Sigmoid colon (tissue), 7 donors: ENCODE results near the gene OR8B2. TPM values are rescaled to one million over a fixed set of nuclear protein-coding genes. Genes with fewer than 3 reads are reported as not detected.
"Not testable (repeated sequence)": the region's sequence is repeated elsewhere in the genome, so short reads cannot be mapped to it uniquely, and the experiment has no call there.

Source experiments
- DNase-seq: peaks from one replicate; pipeline ENCODE4 v3.0.0-alpha.2; 2019
- H3K27ac ChIP-seq, 4 donors: fragments of 200-600 bp; sonication (generic); one replicate each; pipeline ENCODE4 v1.5.1; 2016 to 2019; ENCODE audit warnings: mild to moderate bottlenecking in 1 of 4
- H3K27me3 ChIP-seq, 3 donors: fragments of 200-600 bp; sonication (generic); one replicate each; pipeline ENCODE4 v1.5.1; 2019; ENCODE audit warnings: mild to moderate bottlenecking in 1 of 3
- H3K36me3 ChIP-seq, 4 donors: fragments of 200-600 bp; sonication (generic); one replicate each; pipeline ENCODE4 v1.5.1; 2016 to 2019
- H3K4me1 ChIP-seq, 4 donors: fragments of 200-600 bp; sonication (generic); one replicate each; pipeline ENCODE4 v1.5.1; 2017 to 2019
- H3K4me3 ChIP-seq, 4 donors: fragments of 200-600 bp; sonication (generic); one replicate each; pipeline ENCODE4 v1.5.1; 2017 to 2019; ENCODE audit warnings: mild to moderate bottlenecking in 2 of 4, moderate library complexity in 1 of 4
- H3K9me3 ChIP-seq, 4 donors: fragments of 200-600 bp in 3 of 4; sonication (generic) in 3 of 4; one replicate each; pipeline versions ENCODE4 v1.5.1 to v1.6.1; 2013 to 2019
- EP300 ChIP-seq, 4 donors: sonication (generic); formaldehyde crosslinking; IDR thresholded peaks; one replicate each; pipeline ENCODE4 v1.6.1; 2017; ENCODE audit warnings: antibody characterized with exemption in 4 of 4
- POLR2A ChIP-seq, 2 donors: fragments of 450-650 bp; IDR thresholded peaks; one replicate each; pipeline ENCODE4 v1.6.1; 2016; ENCODE audit warnings: antibody characterized with exemption in 2 of 2, mild to moderate bottlenecking in 2 of 2, moderate library complexity in 2 of 2
- POLR2AphosphoS5 ChIP-seq, 4 donors: sonication (generic); formaldehyde crosslinking; IDR thresholded peaks; one replicate each; pipeline ENCODE4 v1.6.1; 2017; ENCODE audit warnings: antibody characterized with exemption in 4 of 4
- WGBS, 2 donors: extraction: QIAGEN DNeasy Blood & Tissue Kit; methylation state at CpG; one replicate each; pipeline ENCODE4 v1.1.7; 2013; 5-methylcytosine and 5-hydroxymethylcytosine counted together
- intact Hi-C: fragments of 100-400 bp; cut with DNase I; formaldehyde crosslinking; loops from one replicate; pipeline ENCODE4 v1.15.1; 2023
- polyA plus RNA-seq, 3 donors: library from polyadenylated mRNA; stranded (reverse); fragments of 200-250 nt; gene quantifications; one replicate each; pipeline ENCODE4 v1.2.3, GENCODE V29; 2013
- total RNA-seq, 4 donors: library from RNA; depleted of rRNA; stranded (reverse); fragments of >200 nt; gene quantifications; one replicate each; pipeline ENCODE4 v1.1.0, GENCODE V29; 2016
- TF ChIP-seq, protein P1 (sequence below), 4 experiments: fragments of 450-650 bp in 3 of 4; fragments of 200-600 bp in 1 of 4; IDR thresholded peaks; one replicate each; pipeline ENCODE4 v1.5.1; 2016 to 2019; ENCODE audit warnings: antibody characterized with exemption in 4 of 4, mild to moderate bottlenecking in 3 of 4, moderate library complexity in 2 of 4
- donor health status: healthy with polysubstance abuse.
- donor health status: Bipolar disorder and iron deficiency.
- donor health status: healthy.

The OR8B2 gene
- total and polyA plus RNA-seq, 7 donors = not detected

GRCh38 chr11:124398924-124399323, 14.6 kb upstream of the OR8B2 start, which contains the start of gene OR8B3:
TSS of gene OR8B3 (minus strand) at chr11:124399024. CDS start at chr11:124397351, 1,673 bp downstream.
- no peak for DNase-seq
- Histone ChIP-seq H3K27ac (no peak within 1 kb of the TSS), H3K36me3 (no peaks in the 10 kb centered on the region), H3K27me3 (no peaks in the 10 kb centered on the region), H3K4me3 (no peak within 1 kb of the TSS), H3K4me1 (no peaks in the 10 kb centered on the region), H3K9me3 (no peaks in the 10 kb centered on the region)
- TF ChIP-seq, protein P1, sequence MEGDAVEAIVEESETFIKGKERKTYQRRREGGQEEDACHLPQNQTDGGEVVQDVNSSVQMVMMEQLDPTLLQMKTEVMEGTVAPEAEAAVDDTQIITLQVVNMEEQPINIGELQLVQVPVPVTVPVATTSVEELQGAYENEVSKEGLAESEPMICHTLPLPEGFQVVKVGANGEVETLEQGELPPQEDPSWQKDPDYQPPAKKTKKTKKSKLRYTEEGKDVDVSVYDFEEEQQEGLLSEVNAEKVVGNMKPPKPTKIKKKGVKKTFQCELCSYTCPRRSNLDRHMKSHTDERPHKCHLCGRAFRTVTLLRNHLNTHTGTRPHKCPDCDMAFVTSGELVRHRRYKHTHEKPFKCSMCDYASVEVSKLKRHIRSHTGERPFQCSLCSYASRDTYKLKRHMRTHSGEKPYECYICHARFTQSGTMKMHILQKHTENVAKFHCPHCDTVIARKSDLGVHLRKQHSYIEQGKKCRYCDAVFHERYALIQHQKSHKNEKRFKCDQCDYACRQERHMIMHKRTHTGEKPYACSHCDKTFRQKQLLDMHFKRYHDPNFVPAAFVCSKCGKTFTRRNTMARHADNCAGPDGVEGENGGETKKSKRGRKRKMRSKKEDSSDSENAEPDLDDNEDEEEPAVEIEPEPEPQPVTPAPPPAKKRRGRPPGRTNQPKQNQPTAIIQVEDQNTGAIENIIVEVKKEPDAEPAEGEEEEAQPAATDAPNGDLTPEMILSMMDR (IDR thresholded peaks at IDR 0.05) = no peak
- TF ChIP-seq POLR2AphosphoS5 (IDR thresholded peaks at IDR 0.05) (no peak), EP300 (IDR thresholded peaks at IDR 0.05) (no peak), POLR2A (IDR thresholded peaks at IDR 0.05) (no peak)
- intact Hi-C loops = no loop called here

DNA sequence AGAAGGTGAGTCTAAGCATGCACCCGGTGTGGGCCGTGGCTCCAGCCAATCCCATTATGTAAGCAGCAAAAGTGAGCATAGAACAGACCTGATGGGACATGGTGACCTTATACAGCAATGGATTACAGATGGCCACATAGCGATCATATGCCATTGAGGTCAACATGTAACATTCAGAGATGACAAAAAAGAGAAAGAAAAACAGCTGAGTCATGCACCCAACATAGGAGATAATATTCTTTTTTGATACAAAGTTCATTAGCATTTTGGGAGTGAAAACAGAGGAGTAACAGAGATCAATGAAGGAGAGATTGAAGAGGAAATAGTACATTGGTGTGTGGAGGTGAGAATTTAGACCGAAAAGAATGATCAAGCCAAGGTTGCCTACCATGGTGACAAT, 12.5 kb upstream of the OR8B2 start:
- H3K9me3 ChIP-seq, H3K4me1 ChIP-seq, intact Hi-C loops, H3K36me3 ChIP-seq, H3K27me3 ChIP-seq, H3K4me3 ChIP-seq, DNase-seq, H3K27ac ChIP-seq: not testable (repeated sequence)
- 89 to 93% methylated on average over 2 of the region's 4 CpGs for WGBS, 2 donors

- intact Hi-C loops = no loop called here
- Histone ChIP-seq H3K4me3 (no peak overlapping the region), H3K9me3 (no peaks in the 10 kb centered on the region), H3K4me1 (no peaks in the 10 kb centered on the region), H3K27ac (no peak overlapping the region), H3K36me3 (no peaks in the 10 kb centered on the region), H3K27me3 (no peaks in the 10 kb centered on the region)
- 61 to 90% methylated on average over 3 of the region's 3 CpGs for WGBS, 2 donors
- no peak for DNase-seq
- TF ChIP-seq EP300 (IDR thresholded peaks at IDR 0.05) (no peak), POLR2AphosphoS5 (IDR thresholded peaks at IDR 0.05) (no peak), POLR2A (IDR thresholded peaks at IDR 0.05) (no peak)
- TF ChIP-seq, protein P1 (IDR thresholded peaks at IDR 0.05) = no peak
These were observed 10.1 kb upstream of the OR8B2 start for GRCh38 chr11:124394408-124394807.

DNA sequence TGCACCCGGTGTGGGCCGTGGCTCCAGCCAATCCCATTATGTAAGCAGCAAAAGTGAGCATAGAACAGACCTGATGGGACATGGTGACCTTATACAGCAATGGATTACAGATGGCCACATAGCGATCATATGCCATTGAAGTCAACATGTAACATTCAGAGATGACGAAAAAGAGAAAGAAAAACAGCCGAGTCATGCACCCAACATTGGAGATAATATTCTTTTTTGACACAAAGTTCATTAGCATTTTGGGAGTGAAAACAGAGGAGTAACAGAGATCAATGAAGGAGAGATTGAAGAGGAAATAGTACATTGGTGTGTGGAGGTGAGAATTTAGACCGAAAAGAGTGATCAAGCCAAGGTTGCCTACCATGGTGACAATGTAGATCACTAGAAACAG, 1.4 kb downstream of the OR8B2 start:
- 86 to 89% methylated on average over 4 of the region's 6 CpGs for WGBS, 2 donors
- H3K9me3 ChIP-seq, H3K27ac ChIP-seq, H3K4me1 ChIP-seq, H3K27me3 ChIP-seq, H3K4me3 ChIP-seq, intact Hi-C loops, DNase-seq, H3K36me3 ChIP-seq: not testable (repeated sequence)

GRCh38 chr11:124380585-124380984, 3.7 kb downstream of the OR8B2 start:
- TF ChIP-seq EP300 (IDR thresholded peaks at IDR 0.05) (no peak), POLR2AphosphoS5 (IDR thresholded peaks at IDR 0.05) (no peak), POLR2A (IDR thresholded peaks at IDR 0.05) (no peak)
- TF ChIP-seq, protein P1 (IDR thresholded peaks at IDR 0.05) = no peak
- WGBS, 2 donors = 94 to 97% methylated on average over 2 of the region's 2 CpGs
- intact Hi-C loops = no loop called here
- no peaks in the 10 kb centered on the region for H3K27me3 ChIP-seq
- H3K36me3 ChIP-seq = no peaks in the 10 kb centered on the region
- no peaks in the 10 kb centered on the region for H3K9me3 ChIP-seq
- no peak overlapping the region for H3K27ac ChIP-seq
- no peak for DNase-seq
- no peaks in the 10 kb centered on the region for H3K4me1 ChIP-seq
- no peak overlapping the region for H3K4me3 ChIP-seq

GRCh38 chr11:124376280-124376679, 8.0 kb downstream of the OR8B2 start:
- Histone ChIP-seq H3K27me3 (no peaks in the 10 kb centered on the region), H3K36me3 (no peaks in the 10 kb centered on the region), H3K27ac (no peak overlapping the region), H3K9me3 (no peaks in the 10 kb centered on the region), H3K4me3 (no peak overlapping the region), H3K4me1 (no peaks in the 10 kb centered on the region)
- TF ChIP-seq, protein P1 (IDR thresholded peaks at IDR 0.05) = no peak
- no peak for TF ChIP-seq POLR2A (IDR thresholded peaks at IDR 0.05)
- no peak for TF ChIP-seq EP300 (IDR thresholded peaks at IDR 0.05)
- TF ChIP-seq POLR2AphosphoS5 (IDR thresholded peaks at IDR 0.05) = no peak
- 67 to 79% methylated on average over 3 of the region's 3 CpGs for WGBS, 2 donors
- no peak for DNase-seq
- intact Hi-C loops = no loop called here
